ENCODE data around the gene NOP16.
"Not testable (repeated sequence)": the region's sequence is repeated elsewhere in the genome, so short reads cannot be mapped to it uniquely, and the experiment has no call there.

The NOP16 gene

DNA sequence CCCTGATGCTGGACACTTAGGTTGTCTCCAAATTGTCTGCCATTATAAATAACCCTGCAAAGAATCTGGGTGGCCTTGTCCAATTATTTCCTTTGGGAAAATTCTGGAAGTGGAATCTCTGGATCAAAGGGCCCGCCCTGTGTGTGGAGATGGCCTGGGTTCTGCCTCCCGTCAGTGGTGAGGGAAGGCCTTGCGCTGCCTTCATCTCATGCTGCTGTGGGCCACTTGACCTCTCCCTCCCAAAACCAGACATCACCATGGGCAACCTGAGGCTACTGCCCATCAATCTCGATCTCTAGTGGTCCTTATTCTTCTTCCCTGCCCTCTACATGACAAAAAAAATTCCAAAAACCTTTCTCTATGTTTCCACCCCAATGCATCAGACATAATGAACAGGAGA is 21.4 kb upstream of the NOP16 start:
- DNase-seq (ENCODE audit: low read depth in 2 of 2) = no peak

GRCh38 chr5:176408590-176408989 is 20.2 kb upstream of the NOP16 start:
- no peak for DNase-seq (ENCODE audit: low read depth in 2 of 2)

- not testable (repeated sequence) for DNase-seq (ENCODE audit: low read depth in 2 of 2)
Measured at GRCh38 chr5:176408252-176408573, 19.8 kb upstream of the NOP16 start.

GRCh38 chr5:176407456-176408251 is 19.3 kb upstream of the NOP16 start:
- DNase-seq (ENCODE audit: low read depth in 2 of 2) = no peak

GRCh38 chr5:176406436-176407052 is 18.1 kb upstream of the NOP16 start:
- DNase-seq (ENCODE audit: low read depth in 2 of 2) = no peak

GRCh38 chr5:176405656-176406435 is 17.4 kb upstream of the NOP16 start:
- DNase-seq (ENCODE audit: low read depth in 2 of 2) = no peak

GRCh38 chr5:176401281-176402205 is 13.1 kb upstream of the NOP16 start:
- no peak for DNase-seq (ENCODE audit: low read depth in 2 of 2)

DNA sequence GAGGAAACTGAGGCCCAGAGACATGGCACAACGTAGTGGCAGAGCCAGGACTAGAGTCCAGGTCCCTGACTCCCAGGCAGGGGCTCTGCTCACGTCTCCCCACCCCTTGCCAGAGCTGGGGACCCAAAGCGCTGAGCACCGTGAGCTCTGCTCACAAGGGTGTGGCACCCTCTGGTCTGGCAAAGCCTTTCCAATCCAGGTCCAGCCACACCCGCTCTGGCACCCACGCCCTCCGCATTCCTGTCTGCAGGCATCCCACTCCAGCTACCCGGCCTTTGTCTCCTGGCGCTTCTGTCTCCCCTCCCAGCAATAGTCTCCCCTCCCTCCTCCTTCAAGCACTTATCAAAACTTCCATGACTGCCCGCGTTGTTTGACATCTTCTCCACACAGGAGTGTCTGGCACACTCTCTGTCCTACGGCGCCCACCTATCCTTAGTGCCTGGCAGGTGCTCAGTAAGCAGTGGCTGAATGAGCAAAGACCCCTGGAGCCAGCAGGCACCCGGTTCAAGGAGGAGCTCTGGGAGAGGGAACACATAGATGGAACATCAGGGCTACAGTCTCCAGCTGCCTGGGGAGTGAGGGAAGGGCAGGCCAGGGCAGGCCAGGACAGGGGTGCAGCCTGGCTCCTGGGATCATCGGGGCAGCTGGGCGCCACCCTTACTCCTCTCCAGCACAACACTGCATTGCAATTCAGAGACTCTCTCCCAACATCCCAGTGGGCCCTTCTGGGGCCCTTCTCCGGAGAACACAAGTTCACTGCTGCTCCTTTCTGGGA is 12.2 kb upstream of the NOP16 start:
- DNase-seq (ENCODE audit: low read depth in 2 of 2) = no peak

- no peak for DNase-seq (ENCODE audit: low read depth in 2 of 2)
Measured at GRCh38 chr5:176397736-176398420, 9.5 kb upstream of the NOP16 start.

DNA sequence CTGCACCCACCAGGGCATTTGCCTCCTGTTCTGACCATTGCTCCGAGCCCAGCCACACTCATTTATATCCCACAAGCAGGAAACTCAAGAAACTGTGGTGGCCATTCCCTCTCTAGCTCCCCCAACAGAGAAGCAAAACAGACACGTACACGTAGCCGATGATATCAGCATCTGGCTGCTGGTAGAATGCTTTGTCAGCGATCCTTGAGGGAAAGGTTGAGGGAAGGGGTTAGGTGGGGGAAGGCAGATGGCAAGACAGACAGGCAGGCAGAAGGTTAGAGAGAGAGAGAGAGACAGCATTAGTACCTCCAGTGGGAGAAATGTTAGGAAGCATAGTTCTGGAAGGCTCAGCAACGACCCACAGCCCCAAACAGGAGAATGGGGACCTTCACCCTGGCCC is 7.9 kb upstream of the NOP16 start:
- DNase-seq (ENCODE audit: low read depth in 2 of 2) = no peak

- DNase-seq (ENCODE audit: low read depth in 2 of 2) = no peak
Measured at GRCh38 chr5:176394881-176395675, 6.7 kb upstream of the NOP16 start.

DNA sequence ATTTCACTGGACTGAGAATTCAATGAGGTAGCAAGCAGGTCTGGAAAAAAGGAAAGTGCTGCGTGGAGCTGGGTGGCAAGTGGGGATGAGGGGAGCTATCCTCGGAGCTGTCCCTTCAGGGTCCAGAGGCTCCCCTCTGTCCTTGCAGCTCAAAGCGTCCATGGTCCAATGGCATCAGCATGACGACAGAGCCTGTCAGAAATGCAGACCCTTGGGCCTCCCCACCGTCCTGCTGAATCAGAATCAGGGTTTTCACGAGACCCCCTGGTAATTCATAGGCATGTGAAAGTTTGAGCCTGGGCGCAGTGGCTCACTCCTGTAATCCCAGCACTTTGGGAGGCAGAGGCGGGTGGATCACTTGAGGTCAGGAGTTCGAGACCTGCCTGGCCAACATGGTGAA is 5.7 kb upstream of the NOP16 start:
- DNase-seq (ENCODE audit: low read depth in 2 of 2) = no peak

GRCh38 chr5:176392526-176392925 is 4.1 kb upstream of the NOP16 start:
- no peak for DNase-seq (ENCODE audit: low read depth in 2 of 2)

DNA sequence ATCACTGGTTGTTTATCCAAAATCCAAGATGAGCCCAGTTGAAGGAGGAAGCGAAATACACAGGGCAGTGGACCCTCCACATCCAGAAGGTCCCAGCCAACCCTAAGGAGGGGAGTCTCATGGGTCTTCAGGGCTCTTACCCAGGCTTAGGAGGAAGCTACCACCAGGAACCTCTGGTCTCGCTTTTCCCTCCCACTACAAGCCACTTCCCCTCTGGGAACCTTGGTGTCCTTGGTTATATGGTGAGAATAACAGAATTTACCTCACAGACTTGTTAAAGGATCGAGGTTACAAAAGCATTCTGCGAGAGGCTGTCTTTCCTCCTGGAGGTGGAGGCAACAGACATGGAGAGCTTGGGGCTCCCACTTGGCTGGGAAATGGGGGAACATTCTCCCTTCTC is 3.6 kb upstream of the NOP16 start:
- no peak for DNase-seq (ENCODE audit: low read depth in 2 of 2)

- DNase-seq (ENCODE audit: low read depth in 2 of 2) = no peak
Measured at GRCh38 chr5:176391479-176391878, 3.1 kb upstream of the NOP16 start.

GRCh38 chr5:176389135-176390123 is 1.0 kb upstream of the NOP16 start:
- DNase-seq (ENCODE audit: low read depth in 2 of 2) = no peak

GRCh38 chr5:176388003-176388443 is 375 bp downstream of the NOP16 start:
- no peak for DNase-seq (ENCODE audit: low read depth in 2 of 2)

DNA sequence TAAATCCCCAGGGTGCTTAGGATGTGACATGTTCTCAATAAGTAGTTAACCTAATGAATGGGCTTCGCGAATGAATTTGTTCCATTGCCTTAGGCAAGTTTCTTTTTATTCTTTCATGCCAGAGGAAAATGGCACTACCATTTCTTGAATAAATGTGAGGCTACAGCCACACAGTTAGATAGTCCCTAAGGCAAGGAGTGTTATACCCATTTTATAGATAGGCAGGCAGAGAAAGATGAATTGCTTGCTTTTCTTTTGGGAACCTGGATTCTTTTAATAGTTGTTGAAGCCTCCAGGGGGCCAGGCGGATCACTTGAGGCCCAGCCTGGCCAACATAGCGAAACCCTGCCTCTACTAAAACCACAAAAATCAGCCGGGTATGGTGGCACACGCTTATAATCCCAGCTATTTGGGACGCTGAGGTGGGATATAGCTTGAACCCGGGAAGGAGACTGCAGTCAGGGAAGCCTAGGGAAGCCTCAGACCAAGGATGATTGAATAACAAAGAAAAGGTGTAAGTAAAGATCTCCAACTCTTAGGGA is 943 bp downstream of the NOP16 start:
- no peak for DNase-seq (ENCODE audit: low read depth in 2 of 2)
